HG03565 (cell line): Measurements from ENCODE around the gene C19orf44.

Source experiments
- ATAC-seq: cut with Tn5 transposase; IDR thresholded peaks from one replicate; pipeline ENCODE4 v1.9.1; 2021; ENCODE audit warnings: mild to moderate bottlenecking, moderate library complexity; ENCODE audit not compliant: unreplicated experiment

The C19orf44 gene

GRCh38 chr19:16516381-16516780 is 20.2 kb downstream of the C19orf44 start:
- ATAC-seq, result no peak

GRCh38 chr19:16516923-16517610 is 20.9 kb downstream of the C19orf44 start:
- no peak for ATAC-seq

- no peak for ATAC-seq
These were observed 21.9 kb downstream of the C19orf44 start for GRCh38 chr19:16518061-16518460.

- ATAC-seq, result no peak
These were observed 22.5 kb downstream of the C19orf44 start for GRCh38 chr19:16518483-16519229.

GRCh38 chr19:16519230-16519687 is 23.1 kb downstream of the C19orf44 start:
- no peak for ATAC-seq

GRCh38 chr19:16520074-16520973 is 24.1 kb downstream of the C19orf44 start:
- ATAC-seq, result no peak

- no peak for ATAC-seq
These were observed 24.9 kb downstream of the C19orf44 start for GRCh38 chr19:16520986-16521624.

GRCh38 chr19:16521715-16522289 is 25.6 kb downstream of the C19orf44 start:
- ATAC-seq, result no peak

GRCh38 chr19:16522559-16523377 is 26.6 kb downstream of the C19orf44 start:
- ATAC-seq, result no peak

GRCh38 chr19:16524991-16525734 is 29.0 kb downstream of the C19orf44 start:
- ATAC-seq, result no peak

- no peak for ATAC-seq
These were observed 29.7 kb downstream of the C19orf44 start for GRCh38 chr19:16525751-16526481.

GRCh38 chr19:16527334-16527935 is 31.2 kb downstream of the C19orf44 start:
- no peak for ATAC-seq

- ATAC-seq, result no peak
These were observed 31.9 kb downstream of the C19orf44 start for GRCh38 chr19:16527971-16528521.

GRCh38 chr19:16529466-16530144 is 33.4 kb downstream of the C19orf44 start:
- no peak for ATAC-seq

- no peak for ATAC-seq
These were observed 34.6 kb downstream of the C19orf44 start for GRCh38 chr19:16530540-16531379.

GRCh38 chr19:16531380-16531669 is 35.1 kb downstream of the C19orf44 start:
- ATAC-seq, result no peak
